Measurements from ENCODE around the gene BRD4. TPM values are rescaled to one million over a fixed set of nuclear protein-coding genes. Genes with fewer than 3 reads are reported as not detected.

The BRD4 gene
- polyA plus RNA-seq (2013, experiment 1 of 2), result 94.5 TPM
- 93.4 TPM for polyA plus RNA-seq (2013, experiment 2 of 2)

DNA sequence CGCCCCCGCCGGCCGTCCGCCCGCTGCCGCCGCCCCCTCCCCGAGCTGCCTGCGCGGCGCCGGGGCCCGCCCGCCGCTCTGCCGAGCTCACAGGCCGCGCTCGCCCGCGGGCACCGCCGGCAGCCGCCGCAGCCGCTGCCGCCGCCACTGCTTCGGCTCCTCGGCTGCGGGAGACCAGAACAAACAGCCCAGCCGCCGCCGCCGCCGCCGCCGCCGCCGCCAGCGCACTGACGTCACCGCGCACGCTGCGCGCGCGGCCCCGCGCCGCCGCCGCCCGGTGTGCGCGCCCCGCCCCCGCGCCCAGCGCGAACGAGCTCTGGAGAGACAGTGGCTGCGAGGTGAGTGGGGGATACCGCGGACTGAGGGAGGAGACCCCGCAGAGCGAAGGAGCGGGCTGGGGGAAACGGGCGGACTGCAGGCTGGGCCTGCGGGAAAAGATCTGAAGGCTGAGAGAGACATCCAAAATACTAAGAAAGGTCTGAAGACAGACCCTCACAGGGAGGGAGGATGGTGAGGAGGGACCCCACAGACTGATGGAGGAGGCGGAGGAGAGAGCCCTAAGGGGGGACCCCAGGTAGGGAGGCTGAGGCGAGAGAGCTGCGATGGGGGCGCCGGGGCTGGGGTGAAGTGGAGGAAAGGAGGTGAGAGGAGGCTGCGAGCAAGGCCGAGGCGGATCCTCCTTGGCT is at the start of gene BRD4:
BRD4 (minus strand) TSS at position 229 of the 686 bp plus-strand sequence. CDS start 59,440 bp downstream, outside the sequence.
- Histone ChIP-seq H3K23ac (ENCODE audit: low read length) (peak within 1 kb of the TSS; percentile 97), H2BK15ac (replicated peaks; ENCODE audit: low read depth) (no peak within 1 kb of the TSS), H3K9ac (ENCODE audit: low read length) (peak within 1 kb of the TSS; percentile 99), H3K18ac (ENCODE audit: low read length) (peak within 1 kb of the TSS; percentile 100), H3K4me2 (ENCODE audit: low read length) (peak within 1 kb of the TSS; percentile 99), H4K5ac (ENCODE audit: low read length) (no peak within 1 kb of the TSS), H2BK5ac (ENCODE audit: low read length) (peak within 1 kb of the TSS; percentile 93), H3K4me3 (ENCODE audit: low read length) (peak within 1 kb of the TSS; percentile 98), H3K36me3 (ENCODE audit: control insufficient read depth, insufficient read depth, low read length) (no peaks in the 10 kb centered on the region), H4K8ac (ENCODE audit: low read depth, low read length) (peak within 1 kb of the TSS; percentile 17), H3K4ac (ENCODE audit: low read depth, low read length) (peak within 1 kb of the TSS; percentile 100), H3K4me1 (ENCODE audit: control insufficient read depth, low read depth, low read length) (peaks cover 3% of the 10 kb centered on the region), H3K27ac (ENCODE audit: low read depth, low read length) (peak within 1 kb of the TSS; percentile 99), H3K56ac (ENCODE audit: low read length) (peak within 1 kb of the TSS; percentile 100), H3K79me2 (ENCODE audit: control insufficient read depth, insufficient read depth, low read length) (peaks cover 48% of the 10 kb centered on the region), H3K27me3 (ENCODE audit: insufficient read depth, low read length, poor library complexity) (no peaks in the 10 kb centered on the region), H2BK120ac (ENCODE audit: low read depth, low read length) (peak within 1 kb of the TSS; percentile 99), H2AK5ac (ENCODE audit: low read length) (peak within 1 kb of the TSS; percentile 58), H3K79me1 (ENCODE audit: low read length) (no peaks in the 10 kb centered on the region)
- peak; percentile 64 for DNase-seq
- WGBS (ENCODE audit: extremely low coverage, insufficient coverage, low lambda C conversion rate), result no CpG with 5 or more reads among the region's 81 CpGs

- H2BK120ac ChIP-seq (ENCODE audit: low read depth, low read length), result no peak overlapping the region
- no peak overlapping the region for H3K18ac ChIP-seq (ENCODE audit: low read length)
- peaks cover 21% of the 10 kb centered on the region for H3K79me2 ChIP-seq (ENCODE audit: control insufficient read depth, insufficient read depth, low read length)
- peaks cover 4% of the 10 kb centered on the region for H3K79me1 ChIP-seq (ENCODE audit: low read length)
- no peak overlapping the region for H3K4me2 ChIP-seq (ENCODE audit: low read length)
- WGBS (ENCODE audit: extremely low coverage, insufficient coverage, low lambda C conversion rate), result no CpG with 5 or more reads among the region's 6 CpGs
- no peaks in the 10 kb centered on the region for H3K36me3 ChIP-seq (ENCODE audit: control insufficient read depth, insufficient read depth, low read length)
- H2BK5ac ChIP-seq (ENCODE audit: low read length), result no peak overlapping the region
- H2BK15ac ChIP-seq (replicated peaks; ENCODE audit: low read depth), result no peak overlapping the region
- no peak overlapping the region for H3K56ac ChIP-seq (ENCODE audit: low read length)
- no peak overlapping the region for H3K23ac ChIP-seq (ENCODE audit: low read length)
- H3K27ac ChIP-seq (ENCODE audit: low read depth, low read length), result no peak overlapping the region
- H3K4ac ChIP-seq (ENCODE audit: low read depth, low read length), result no peak overlapping the region
- H3K4me1 ChIP-seq (ENCODE audit: control insufficient read depth, low read depth, low read length), result peaks cover 3% of the 10 kb centered on the region
- DNase-seq, result no peak
- no peak overlapping the region for H4K5ac ChIP-seq (ENCODE audit: low read length)
- no peak overlapping the region for H4K8ac ChIP-seq (ENCODE audit: low read depth, low read length)
- no peak overlapping the region for H3K4me3 ChIP-seq (ENCODE audit: low read length)
- no peak overlapping the region for H2AK5ac ChIP-seq (ENCODE audit: low read length)
- no peaks in the 10 kb centered on the region for H3K27me3 ChIP-seq (ENCODE audit: insufficient read depth, low read length, poor library complexity)
- no peak overlapping the region for H3K9ac ChIP-seq (ENCODE audit: low read length)
These were observed 49.5 kb upstream of the BRD4 start for GRCh38 chr19:15381864-15382263.

DNA sequence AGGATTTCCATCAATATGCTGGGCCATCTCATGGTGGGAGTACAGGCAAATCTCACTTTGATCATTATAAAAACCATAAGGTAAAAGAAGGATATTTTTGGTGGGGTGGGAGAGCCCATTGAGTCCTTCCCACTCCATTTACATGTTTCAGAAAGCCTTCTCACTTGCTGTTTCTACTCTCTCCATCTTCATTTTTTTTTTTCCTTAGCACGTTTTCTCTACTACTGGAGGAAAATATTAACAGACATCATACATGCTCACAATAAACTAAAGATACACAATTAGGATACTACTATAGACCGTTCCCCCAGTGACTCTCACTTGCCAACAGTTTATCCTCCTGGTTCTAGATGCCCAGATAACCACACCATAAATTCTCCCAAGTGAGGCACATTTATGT is 49.1 kb upstream of the BRD4 start:
- no CpG with 5 or more reads among the region's 2 CpGs for WGBS (ENCODE audit: extremely low coverage, insufficient coverage, low lambda C conversion rate)
- H3K79me1 ChIP-seq (ENCODE audit: low read length), result peaks cover 5% of the 10 kb centered on the region
- DNase-seq, result no peak
- H3K18ac ChIP-seq (ENCODE audit: low read length), result no peak overlapping the region
- no peak overlapping the region for H3K23ac ChIP-seq (ENCODE audit: low read length)
- H3K4me1 ChIP-seq (ENCODE audit: control insufficient read depth, low read depth, low read length), result peaks cover 3% of the 10 kb centered on the region
- no peak overlapping the region for H2BK15ac ChIP-seq (replicated peaks; ENCODE audit: low read depth)
- H2BK5ac ChIP-seq (ENCODE audit: low read length), result no peak overlapping the region
- peaks cover 26% of the 10 kb centered on the region for H3K79me2 ChIP-seq (ENCODE audit: control insufficient read depth, insufficient read depth, low read length)
- H3K4me3 ChIP-seq (ENCODE audit: low read length), result no peak overlapping the region
- no peak overlapping the region for H2AK5ac ChIP-seq (ENCODE audit: low read length)
- H3K56ac ChIP-seq (ENCODE audit: low read length), result no peak overlapping the region
- H3K27ac ChIP-seq (ENCODE audit: low read depth, low read length), result no peak overlapping the region
- no peak overlapping the region for H3K4me2 ChIP-seq (ENCODE audit: low read length)
- H4K8ac ChIP-seq (ENCODE audit: low read depth, low read length), result no peak overlapping the region
- H4K5ac ChIP-seq (ENCODE audit: low read length), result no peak overlapping the region
- no peak overlapping the region for H3K4ac ChIP-seq (ENCODE audit: low read depth, low read length)
- H3K27me3 ChIP-seq (ENCODE audit: insufficient read depth, low read length, poor library complexity), result no peaks in the 10 kb centered on the region
- H2BK120ac ChIP-seq (ENCODE audit: low read depth, low read length), result no peak overlapping the region
- no peak overlapping the region for H3K9ac ChIP-seq (ENCODE audit: low read length)
- no peaks in the 10 kb centered on the region for H3K36me3 ChIP-seq (ENCODE audit: control insufficient read depth, insufficient read depth, low read length)

DNA sequence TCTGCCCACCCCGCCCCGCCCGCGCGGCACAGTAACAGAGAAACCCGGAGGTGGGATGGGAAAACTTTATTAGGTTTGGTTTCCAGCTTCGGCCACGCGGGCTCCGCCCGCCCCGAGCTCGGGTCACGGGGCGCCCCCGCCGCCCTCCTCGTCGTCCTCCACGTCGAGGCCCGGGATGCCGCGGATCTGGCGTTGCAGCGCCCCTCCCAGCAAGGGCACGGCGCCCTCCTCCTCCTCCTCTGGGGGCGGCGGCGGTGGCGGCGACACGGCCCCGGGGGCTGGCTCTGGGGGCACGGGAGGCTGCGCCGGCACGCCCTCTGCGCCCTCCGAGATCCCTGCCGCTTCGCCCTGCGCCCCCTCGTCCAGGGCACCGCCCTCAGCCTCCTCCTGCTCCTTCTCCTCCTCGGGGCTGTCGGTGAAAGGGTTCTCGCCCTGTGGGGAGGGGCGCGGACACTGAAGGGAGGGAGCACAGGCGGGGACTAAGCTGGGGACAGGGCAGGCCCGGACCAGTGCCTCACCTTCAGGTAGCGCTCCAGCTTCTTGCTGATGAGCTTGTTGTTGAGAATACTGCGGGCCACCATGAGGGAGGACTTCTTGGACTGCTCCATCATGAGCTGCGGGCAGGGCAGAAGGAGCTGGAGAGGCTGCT is 47.8 kb upstream of the BRD4 start:
- Histone ChIP-seq H2BK15ac (replicated peaks; ENCODE audit: low read depth) (no peak overlapping the region), H3K79me2 (ENCODE audit: control insufficient read depth, insufficient read depth, low read length) (peaks cover 35% of the 10 kb centered on the region), H3K36me3 (ENCODE audit: control insufficient read depth, insufficient read depth, low read length) (no peaks in the 10 kb centered on the region), H3K18ac (ENCODE audit: low read length) (peak overlapping the region; percentile 81), H2AK5ac (ENCODE audit: low read length) (no peak overlapping the region), H3K4me2 (ENCODE audit: low read length) (peak overlapping the region; percentile 74), H3K79me1 (ENCODE audit: low read length) (peaks cover 5% of the 10 kb centered on the region), H2BK5ac (ENCODE audit: low read length) (no peak overlapping the region), H3K27ac (ENCODE audit: low read depth, low read length) (peak overlapping the region; percentile 76), H3K27me3 (ENCODE audit: insufficient read depth, low read length, poor library complexity) (no peaks in the 10 kb centered on the region), H3K23ac (ENCODE audit: low read length) (no peak overlapping the region), H3K56ac (ENCODE audit: low read length) (peak overlapping the region; percentile 94), H3K4ac (ENCODE audit: low read depth, low read length) (peak overlapping the region; percentile 76), H3K9ac (ENCODE audit: low read length) (peak overlapping the region; percentile 92), H3K4me3 (ENCODE audit: low read length) (peak overlapping the region; percentile 50), H4K5ac (ENCODE audit: low read length) (no peak overlapping the region), H3K4me1 (ENCODE audit: control insufficient read depth, low read depth, low read length) (peaks cover 3% of the 10 kb centered on the region), H2BK120ac (ENCODE audit: low read depth, low read length) (no peak overlapping the region), H4K8ac (ENCODE audit: low read depth, low read length) (no peak overlapping the region)
- WGBS (ENCODE audit: extremely low coverage, insufficient coverage, low lambda C conversion rate), result no CpG with 5 or more reads among the region's 56 CpGs
- peak; percentile 94 for DNase-seq

GRCh38 chr19:15379083-15379998 is 47.0 kb upstream of the BRD4 start, which contains the start of gene AKAP8:
Gene AKAP8, minus strand, starts transcription at chr19:15379787. Its CDS starts 56 bp downstream, at chr19:15379731.
- no peaks in the 10 kb centered on the region for H3K36me3 ChIP-seq (ENCODE audit: control insufficient read depth, insufficient read depth, low read length)
- H2AK5ac ChIP-seq (ENCODE audit: low read length), result peak within 1 kb of the TSS; percentile 64
- peak; percentile 99 for DNase-seq
- no peak within 1 kb of the TSS for H4K8ac ChIP-seq (ENCODE audit: low read depth, low read length)
- no peak within 1 kb of the TSS for H4K5ac ChIP-seq (ENCODE audit: low read length)
- H3K9ac ChIP-seq (ENCODE audit: low read length), result peak within 1 kb of the TSS; percentile 92
- H3K4me3 ChIP-seq (ENCODE audit: low read length), result peak within 1 kb of the TSS; percentile 94
- peak within 1 kb of the TSS; percentile 89 for H3K27ac ChIP-seq (ENCODE audit: low read depth, low read length)
- no peaks in the 10 kb centered on the region for H3K27me3 ChIP-seq (ENCODE audit: insufficient read depth, low read length, poor library complexity)
- no CpG with 5 or more reads among the region's 111 CpGs for WGBS (ENCODE audit: extremely low coverage, insufficient coverage, low lambda C conversion rate)
- H2BK120ac ChIP-seq (ENCODE audit: low read depth, low read length), result no peak within 1 kb of the TSS
- peaks cover 7% of the 10 kb centered on the region for H3K79me1 ChIP-seq (ENCODE audit: low read length)
- H3K56ac ChIP-seq (ENCODE audit: low read length), result peak within 1 kb of the TSS; percentile 100
- no peak within 1 kb of the TSS for H3K23ac ChIP-seq (ENCODE audit: low read length)
- peaks cover 3% of the 10 kb centered on the region for H3K4me1 ChIP-seq (ENCODE audit: control insufficient read depth, low read depth, low read length)
- H3K79me2 ChIP-seq (ENCODE audit: control insufficient read depth, insufficient read depth, low read length), result peaks cover 43% of the 10 kb centered on the region
- no peak within 1 kb of the TSS for H2BK15ac ChIP-seq (replicated peaks; ENCODE audit: low read depth)
- H3K4ac ChIP-seq (ENCODE audit: low read depth, low read length), result peak within 1 kb of the TSS; percentile 86
- peak within 1 kb of the TSS; percentile 98 for H3K4me2 ChIP-seq (ENCODE audit: low read length)
- H2BK5ac ChIP-seq (ENCODE audit: low read length), result peak within 1 kb of the TSS; percentile 82
- H3K18ac ChIP-seq (ENCODE audit: low read length), result peak within 1 kb of the TSS; percentile 82
